Panc1 (cell line): ENCODE results near the gene CRYM.

ENCODE experiments used
- POLR2AphosphoS5 ChIP-seq: IDR thresholded peaks from 2 replicates; pipeline ENCODE4 v1.6.1; 2012; ENCODE audit warnings: mild to moderate bottlenecking, low read depth, low read length, moderate library complexity
- SIN3A ChIP-seq: IDR thresholded peaks from 2 replicates; pipeline ENCODE4 v1.6.1; 2012; ENCODE audit warnings: low read depth, mild to moderate bottlenecking, low read length, moderate library complexity, borderline replicate concordance; ENCODE audit not compliant: insufficient read depth
- TCF7L2 ChIP-seq: IDR thresholded peaks from 2 replicates; pipeline ENCODE4 v1.6.1; 2011; ENCODE audit warnings: mild to moderate bottlenecking, low read depth, low read length, inconsistent platforms
- TF ChIP-seq, protein P1 (sequence below): fragments of 450-650 bp; IDR thresholded peaks from 2 replicates; pipeline ENCODE4 v1.5.1; 2017; ENCODE audit warnings: mild to moderate bottlenecking
- TF ChIP-seq, protein P2 (sequence below), 2 experiments: IDR thresholded peaks; 2 replicates each; pipeline ENCODE4 v1.6.1; 2011 to 2012; ENCODE audit warnings: low read depth in 2 of 2, control low read depth in 1 of 2, low read length in 1 of 2, mild to moderate bottlenecking in 1 of 2, moderate library complexity in 1 of 2; ENCODE audit not compliant: insufficient read depth in 1 of 2

GRCh38 chr16:21227866-21228265 is 50.2 kb downstream of the CRYM start:
- TF ChIP-seq, protein P1, sequence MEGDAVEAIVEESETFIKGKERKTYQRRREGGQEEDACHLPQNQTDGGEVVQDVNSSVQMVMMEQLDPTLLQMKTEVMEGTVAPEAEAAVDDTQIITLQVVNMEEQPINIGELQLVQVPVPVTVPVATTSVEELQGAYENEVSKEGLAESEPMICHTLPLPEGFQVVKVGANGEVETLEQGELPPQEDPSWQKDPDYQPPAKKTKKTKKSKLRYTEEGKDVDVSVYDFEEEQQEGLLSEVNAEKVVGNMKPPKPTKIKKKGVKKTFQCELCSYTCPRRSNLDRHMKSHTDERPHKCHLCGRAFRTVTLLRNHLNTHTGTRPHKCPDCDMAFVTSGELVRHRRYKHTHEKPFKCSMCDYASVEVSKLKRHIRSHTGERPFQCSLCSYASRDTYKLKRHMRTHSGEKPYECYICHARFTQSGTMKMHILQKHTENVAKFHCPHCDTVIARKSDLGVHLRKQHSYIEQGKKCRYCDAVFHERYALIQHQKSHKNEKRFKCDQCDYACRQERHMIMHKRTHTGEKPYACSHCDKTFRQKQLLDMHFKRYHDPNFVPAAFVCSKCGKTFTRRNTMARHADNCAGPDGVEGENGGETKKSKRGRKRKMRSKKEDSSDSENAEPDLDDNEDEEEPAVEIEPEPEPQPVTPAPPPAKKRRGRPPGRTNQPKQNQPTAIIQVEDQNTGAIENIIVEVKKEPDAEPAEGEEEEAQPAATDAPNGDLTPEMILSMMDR, result no peak
- TF ChIP-seq POLR2AphosphoS5 (no peak), TCF7L2 (no peak), SIN3A (no peak)
- TF ChIP-seq, protein P2, sequence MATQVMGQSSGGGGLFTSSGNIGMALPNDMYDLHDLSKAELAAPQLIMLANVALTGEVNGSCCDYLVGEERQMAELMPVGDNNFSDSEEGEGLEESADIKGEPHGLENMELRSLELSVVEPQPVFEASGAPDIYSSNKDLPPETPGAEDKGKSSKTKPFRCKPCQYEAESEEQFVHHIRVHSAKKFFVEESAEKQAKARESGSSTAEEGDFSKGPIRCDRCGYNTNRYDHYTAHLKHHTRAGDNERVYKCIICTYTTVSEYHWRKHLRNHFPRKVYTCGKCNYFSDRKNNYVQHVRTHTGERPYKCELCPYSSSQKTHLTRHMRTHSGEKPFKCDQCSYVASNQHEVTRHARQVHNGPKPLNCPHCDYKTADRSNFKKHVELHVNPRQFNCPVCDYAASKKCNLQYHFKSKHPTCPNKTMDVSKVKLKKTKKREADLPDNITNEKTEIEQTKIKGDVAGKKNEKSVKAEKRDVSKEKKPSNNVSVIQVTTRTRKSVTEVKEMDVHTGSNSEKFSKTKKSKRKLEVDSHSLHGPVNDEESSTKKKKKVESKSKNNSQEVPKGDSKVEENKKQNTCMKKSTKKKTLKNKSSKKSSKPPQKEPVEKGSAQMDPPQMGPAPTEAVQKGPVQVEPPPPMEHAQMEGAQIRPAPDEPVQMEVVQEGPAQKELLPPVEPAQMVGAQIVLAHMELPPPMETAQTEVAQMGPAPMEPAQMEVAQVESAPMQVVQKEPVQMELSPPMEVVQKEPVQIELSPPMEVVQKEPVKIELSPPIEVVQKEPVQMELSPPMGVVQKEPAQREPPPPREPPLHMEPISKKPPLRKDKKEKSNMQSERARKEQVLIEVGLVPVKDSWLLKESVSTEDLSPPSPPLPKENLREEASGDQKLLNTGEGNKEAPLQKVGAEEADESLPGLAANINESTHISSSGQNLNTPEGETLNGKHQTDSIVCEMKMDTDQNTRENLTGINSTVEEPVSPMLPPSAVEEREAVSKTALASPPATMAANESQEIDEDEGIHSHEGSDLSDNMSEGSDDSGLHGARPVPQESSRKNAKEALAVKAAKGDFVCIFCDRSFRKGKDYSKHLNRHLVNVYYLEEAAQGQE (IDR thresholded peaks at IDR 0.05; ENCODE audit: insufficient read depth in 1 of 2, low read depth in 2 of 2, low read length in 1 of 2), result no peak
